Measurements from ENCODE around the gene LRRC72. TPM values are rescaled to one million over a fixed set of nuclear protein-coding genes. Genes with fewer than 3 reads are reported as not detected.

LRRC72 gene
- total and polyA plus RNA-seq, 2 experiments from 2014 or later = not detected

DNA sequence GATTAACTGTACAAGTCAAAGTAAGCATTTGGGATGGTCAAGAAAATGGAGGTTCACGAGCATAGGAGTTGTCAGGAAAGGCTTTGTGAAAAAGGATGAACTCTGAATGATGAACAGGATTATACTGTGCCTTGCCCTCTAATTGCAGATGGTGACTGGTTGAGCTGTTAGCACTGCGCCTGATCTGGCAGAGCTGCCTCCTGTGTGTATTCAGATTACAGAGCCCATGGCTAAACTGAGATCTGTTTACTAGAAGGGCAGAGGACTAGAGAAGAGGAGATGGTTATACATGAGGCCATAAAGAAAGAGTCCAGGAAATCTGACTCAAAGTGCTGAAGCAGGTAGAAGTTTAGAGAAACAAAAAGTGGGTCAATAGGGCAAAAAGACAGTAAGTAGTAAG lies 29.7 kb downstream of the LRRC72 start:
- TF ChIP-seq, protein P1, sequence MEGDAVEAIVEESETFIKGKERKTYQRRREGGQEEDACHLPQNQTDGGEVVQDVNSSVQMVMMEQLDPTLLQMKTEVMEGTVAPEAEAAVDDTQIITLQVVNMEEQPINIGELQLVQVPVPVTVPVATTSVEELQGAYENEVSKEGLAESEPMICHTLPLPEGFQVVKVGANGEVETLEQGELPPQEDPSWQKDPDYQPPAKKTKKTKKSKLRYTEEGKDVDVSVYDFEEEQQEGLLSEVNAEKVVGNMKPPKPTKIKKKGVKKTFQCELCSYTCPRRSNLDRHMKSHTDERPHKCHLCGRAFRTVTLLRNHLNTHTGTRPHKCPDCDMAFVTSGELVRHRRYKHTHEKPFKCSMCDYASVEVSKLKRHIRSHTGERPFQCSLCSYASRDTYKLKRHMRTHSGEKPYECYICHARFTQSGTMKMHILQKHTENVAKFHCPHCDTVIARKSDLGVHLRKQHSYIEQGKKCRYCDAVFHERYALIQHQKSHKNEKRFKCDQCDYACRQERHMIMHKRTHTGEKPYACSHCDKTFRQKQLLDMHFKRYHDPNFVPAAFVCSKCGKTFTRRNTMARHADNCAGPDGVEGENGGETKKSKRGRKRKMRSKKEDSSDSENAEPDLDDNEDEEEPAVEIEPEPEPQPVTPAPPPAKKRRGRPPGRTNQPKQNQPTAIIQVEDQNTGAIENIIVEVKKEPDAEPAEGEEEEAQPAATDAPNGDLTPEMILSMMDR (IDR thresholded peaks at IDR 0.05; ENCODE audit: low read depth, low read length) = no peak
- no peak overlapping the region for H3K4me3 ChIP-seq
- no peaks in the 10 kb centered on the region for H3K27me3 ChIP-seq
- no peak overlapping the region for H3K27ac ChIP-seq
- DNase-seq (ENCODE audit: low read depth in 1 of 2, low spot score in 1 of 2) = no peak
- peaks cover 6% of the 10 kb centered on the region for H3K4me1 ChIP-seq (ENCODE audit: low read depth)
- H3K9me3 ChIP-seq (ENCODE audit: low read depth) = no peaks in the 10 kb centered on the region
- no peaks in the 10 kb centered on the region for H3K36me3 ChIP-seq

DNA sequence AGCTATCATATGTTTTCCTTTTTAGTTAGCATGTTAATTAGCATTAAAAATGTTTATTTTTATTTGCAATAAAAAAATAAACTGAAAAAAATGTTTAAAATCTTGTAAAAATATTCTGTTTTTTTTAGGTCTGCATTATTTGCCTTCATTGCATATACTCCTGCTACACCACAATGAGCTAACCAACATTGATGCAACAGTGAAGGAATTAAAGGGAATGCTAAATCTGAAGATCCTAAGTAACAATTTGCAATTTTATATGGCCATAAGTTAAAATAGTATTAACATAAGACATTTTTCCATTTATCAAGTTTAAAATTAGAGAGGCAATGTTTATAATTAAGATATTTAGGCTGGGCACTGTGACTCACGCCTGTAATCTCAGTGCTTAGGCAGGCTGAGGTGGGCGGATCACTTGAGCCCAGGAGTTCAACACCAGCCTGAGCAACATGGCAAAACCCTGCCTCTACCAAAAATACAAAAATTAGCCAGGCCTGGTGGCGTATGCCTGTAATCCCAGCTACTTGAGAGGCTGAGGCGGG lies 32.2 kb downstream of the LRRC72 start:
- TF ChIP-seq, protein P1 (IDR thresholded peaks at IDR 0.05; ENCODE audit: low read depth, low read length) = no peak
- Histone ChIP-seq H3K4me1 (ENCODE audit: low read depth) (peaks cover 6% of the 10 kb centered on the region), H3K27ac (no peak overlapping the region), H3K36me3 (no peaks in the 10 kb centered on the region), H3K9me3 (ENCODE audit: low read depth) (no peaks in the 10 kb centered on the region), H3K27me3 (no peaks in the 10 kb centered on the region), H3K4me3 (no peak overlapping the region)
- DNase-seq (ENCODE audit: low read depth in 1 of 2, low spot score in 1 of 2) = no peak

DNA sequence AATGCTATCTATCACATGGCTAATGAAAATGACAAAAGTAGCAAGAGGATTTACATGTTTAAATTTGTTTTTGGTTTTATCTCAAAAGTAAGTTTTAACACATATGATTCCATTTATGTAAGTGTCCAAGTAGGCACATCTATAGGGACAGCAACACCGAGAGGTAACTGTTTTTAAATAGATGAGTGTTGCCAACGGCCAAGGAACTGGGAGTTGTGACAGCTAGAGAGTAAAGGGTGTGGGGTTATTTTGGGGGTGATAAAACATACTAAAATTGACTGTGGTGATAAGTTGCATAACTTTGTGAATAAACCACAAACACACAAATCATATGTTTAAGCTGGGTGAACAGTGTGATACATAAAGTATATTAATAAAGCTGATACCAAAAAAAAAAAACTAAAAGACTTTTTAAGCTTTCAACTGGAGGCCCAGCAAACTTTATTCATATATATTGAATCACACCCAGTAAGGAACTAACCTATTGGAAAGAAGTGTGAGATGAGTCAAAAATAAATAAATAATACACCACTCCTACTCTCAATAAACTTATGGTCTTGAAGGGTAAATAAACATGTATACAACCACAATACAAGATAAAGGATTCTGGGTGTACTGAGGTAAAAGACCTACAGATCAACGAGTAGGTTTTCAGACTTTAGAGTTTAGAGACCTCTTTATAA lies 33.0 kb downstream of the LRRC72 start:
- H3K4me3 ChIP-seq = no peak overlapping the region
- no peaks in the 10 kb centered on the region for H3K27me3 ChIP-seq
- H3K4me1 ChIP-seq (ENCODE audit: low read depth) = peaks cover 6% of the 10 kb centered on the region
- TF ChIP-seq, protein P1 (IDR thresholded peaks at IDR 0.05; ENCODE audit: low read depth, low read length) = no peak
- no peaks in the 10 kb centered on the region for H3K36me3 ChIP-seq
- H3K27ac ChIP-seq = no peak overlapping the region
- no peak for DNase-seq (ENCODE audit: low read depth in 1 of 2, low spot score in 1 of 2)
- H3K9me3 ChIP-seq (ENCODE audit: low read depth) = no peaks in the 10 kb centered on the region

DNA sequence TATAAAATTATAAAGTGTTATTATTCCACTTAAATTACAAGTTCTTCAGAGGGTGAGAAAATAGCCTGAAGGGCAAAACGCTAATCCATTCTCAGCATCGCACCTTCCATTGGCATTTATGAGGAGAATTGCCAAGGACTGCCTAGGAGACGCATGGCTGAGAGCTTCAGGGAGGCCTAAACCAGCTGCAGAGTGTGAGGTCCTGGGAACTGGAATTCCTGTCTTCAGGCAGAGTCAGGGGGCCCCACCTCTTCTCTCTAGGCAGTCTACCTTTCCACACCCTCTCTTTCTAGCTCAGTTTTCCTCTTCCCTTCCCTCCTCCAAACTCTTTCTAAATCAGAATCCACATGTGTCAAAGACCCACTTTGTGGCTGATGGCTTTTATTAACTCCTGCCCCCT lies 35.3 kb downstream of the LRRC72 start:
- Histone ChIP-seq H3K4me1 (ENCODE audit: low read depth) (peaks cover 4% of the 10 kb centered on the region), H3K36me3 (no peaks in the 10 kb centered on the region), H3K27me3 (no peaks in the 10 kb centered on the region), H3K9me3 (ENCODE audit: low read depth) (no peaks in the 10 kb centered on the region), H3K27ac (no peak overlapping the region), H3K4me3 (no peak overlapping the region)
- TF ChIP-seq, protein P1 (IDR thresholded peaks at IDR 0.05; ENCODE audit: low read depth, low read length) = no peak
- peak in 1 of 2 donors; percentile 21 for DNase-seq (ENCODE audit: low read depth in 1 of 2, low spot score in 1 of 2)

DNA sequence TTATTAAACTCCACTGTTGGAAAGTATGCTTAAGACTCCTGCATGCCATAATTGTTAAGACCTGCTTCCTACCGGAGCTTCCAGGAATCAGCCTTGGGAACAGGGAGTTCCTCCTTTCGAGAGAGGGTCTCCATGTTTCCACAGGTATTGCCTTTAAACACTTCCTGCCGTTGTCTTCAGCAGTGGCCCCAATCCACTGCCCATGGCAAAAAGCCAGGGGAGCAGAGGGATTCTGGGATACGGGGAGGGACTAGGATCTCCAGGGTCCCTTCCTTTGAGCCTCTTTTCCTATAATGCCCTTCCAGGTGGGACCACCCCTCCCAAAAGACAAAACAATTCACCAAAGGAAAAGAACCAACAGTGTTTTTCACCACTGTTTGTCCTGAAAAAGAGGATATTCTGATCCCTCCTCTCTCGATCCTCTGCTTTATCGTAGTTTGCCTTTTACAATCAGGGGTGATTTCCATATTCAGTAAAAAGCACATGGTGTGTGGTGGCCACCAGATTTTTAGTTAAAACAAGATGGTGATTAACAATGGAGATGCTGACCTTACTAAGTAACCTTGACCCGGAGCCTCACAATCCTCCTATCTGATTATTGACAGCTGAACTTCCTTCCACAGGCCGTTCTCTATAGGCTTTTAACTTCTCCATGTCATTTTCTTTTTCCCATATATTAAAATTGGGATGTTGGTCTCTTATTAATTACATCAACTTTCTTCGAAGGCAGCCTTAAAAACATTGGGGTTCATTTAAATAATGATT lies 36.0 kb downstream of the LRRC72 start:
- no peaks in the 10 kb centered on the region for H3K36me3 ChIP-seq
- TF ChIP-seq, protein P1 (IDR thresholded peaks at IDR 0.05; ENCODE audit: low read depth, low read length) = no peak
- H3K27ac ChIP-seq = no peak overlapping the region
- H3K4me3 ChIP-seq = no peak overlapping the region
- no peaks in the 10 kb centered on the region for H3K27me3 ChIP-seq
- no peaks in the 10 kb centered on the region for H3K9me3 ChIP-seq (ENCODE audit: low read depth)
- H3K4me1 ChIP-seq (ENCODE audit: low read depth) = peaks cover 4% of the 10 kb centered on the region
- no peak for DNase-seq (ENCODE audit: low read depth in 1 of 2, low spot score in 1 of 2)

Data from cardiac muscle cell (in vitro differentiated cells and primary cell).